Measurements from ENCODE around the gene MMP28. TPM values are rescaled to one million over a fixed set of nuclear protein-coding genes. Genes with fewer than 3 reads are reported as not detected.
A peak's percentile ranks its signal among the peaks of the same experiment; 100 is the strongest.

MMP28 gene
- total RNA-seq, 3 donors from 2014 or later = 5.6 to 25.6 (median 12.3) TPM

GRCh38 chr17:35750526-35751395, 44.7 kb downstream of the MMP28 start:
- Histone ChIP-seq H3K27me3 (no peaks in the 10 kb centered on the region), H3K4me3 (no peak overlapping the region), H3K36me3 (no peaks in the 10 kb centered on the region), H3K27ac (no peak overlapping the region), H3K9me3 (no peaks in the 10 kb centered on the region), H3K4me1 (peaks cover 3 to 11% of the 10 kb centered on the region in 2 donors)
- no peak for DNase-seq (ENCODE audit: low spot score in 2 of 2)
- TF ChIP-seq POLR2A (IDR thresholded peaks at IDR 0.05) (no peak), CTCF (IDR thresholded peaks at IDR 0.05) (no peak), POLR2AphosphoS5 (IDR thresholded peaks at IDR 0.05) (no peak)
- intact Hi-C loops (cut with DNase I; ENCODE audit: low total_unique reads) = no loop called here

GRCh38 chr17:35749560-35750412, 45.7 kb downstream of the MMP28 start:
- no peaks in the 10 kb centered on the region for H3K9me3 ChIP-seq
- H3K27ac ChIP-seq = no peak overlapping the region
- intact Hi-C loops (cut with DNase I; ENCODE audit: low total_unique reads) = no loop called here
- H3K4me1 ChIP-seq = peaks cover 3 to 11% of the 10 kb centered on the region in 2 donors
- no peak for DNase-seq (ENCODE audit: low spot score in 2 of 2)
- no peaks in the 10 kb centered on the region for H3K27me3 ChIP-seq
- H3K36me3 ChIP-seq = no peaks in the 10 kb centered on the region
- TF ChIP-seq POLR2AphosphoS5 (IDR thresholded peaks at IDR 0.05) (no peak), CTCF (IDR thresholded peaks at IDR 0.05) (no peak), POLR2A (IDR thresholded peaks at IDR 0.05) (no peak)
- H3K4me3 ChIP-seq = peak overlapping the region in 2 of 3 donors; percentile 4 to 48

GRCh38 chr17:35748979-35749378, 46.5 kb downstream of the MMP28 start:
- H3K27ac ChIP-seq = peak overlapping the region in 1 of 2 donors; percentile 66
- no peaks in the 10 kb centered on the region for H3K9me3 ChIP-seq
- H3K27me3 ChIP-seq = peaks cover 0 to 4% of the 10 kb centered on the region in 2 donors
- peaks cover 3 to 11% of the 10 kb centered on the region in 2 donors for H3K4me1 ChIP-seq
- TF ChIP-seq POLR2A (IDR thresholded peaks at IDR 0.05) = no peak
- no peak for TF ChIP-seq POLR2AphosphoS5 (IDR thresholded peaks at IDR 0.05)
- no peak overlapping the region for H3K4me3 ChIP-seq
- intact Hi-C loops (cut with DNase I; ENCODE audit: low total_unique reads) = no loop called here
- H3K36me3 ChIP-seq = no peaks in the 10 kb centered on the region
- DNase-seq (ENCODE audit: low spot score in 2 of 2) = no peak

- Histone ChIP-seq H3K4me3 (no peak overlapping the region), H3K9me3 (no peaks in the 10 kb centered on the region), H3K27ac (peak overlapping the region in 1 of 2 donors; percentile 66), H3K36me3 (no peaks in the 10 kb centered on the region), H3K4me1 (peaks cover 3 to 11% of the 10 kb centered on the region in 2 donors), H3K27me3 (peaks cover 0 to 7% of the 10 kb centered on the region in 2 donors)
- no peak for TF ChIP-seq CTCF (IDR thresholded peaks at IDR 0.05)
- TF ChIP-seq POLR2AphosphoS5 (IDR thresholded peaks at IDR 0.05) = no peak
- TF ChIP-seq POLR2A (IDR thresholded peaks at IDR 0.05) = no peak
- DNase-seq (ENCODE audit: low spot score in 2 of 2) = peak in 1 of 2 donors; percentile 25
- intact Hi-C loops (cut with DNase I; ENCODE audit: low total_unique reads) = no loop called here
Measured at GRCh38 chr17:35748341-35748841, 47.0 kb downstream of the MMP28 start.

GRCh38 chr17:35747540-35748017, 47.9 kb downstream of the MMP28 start:
- H3K4me1 ChIP-seq = peaks cover 3 to 11% of the 10 kb centered on the region in 2 donors
- TF ChIP-seq POLR2AphosphoS5 (IDR thresholded peaks at IDR 0.05) (peak in 1 of 3 donors; percentile 21), CTCF (IDR thresholded peaks at IDR 0.05) (peak; percentile 80 to 94 (median 89)), POLR2A (IDR thresholded peaks at IDR 0.05) (no peak)
- H3K27ac ChIP-seq = peak overlapping the region in 1 of 2 donors; percentile 66
- H3K36me3 ChIP-seq = no peaks in the 10 kb centered on the region
- peak overlapping the region in 1 of 3 donors; percentile 19 for H3K4me3 ChIP-seq
- peaks cover 0 to 15% of the 10 kb centered on the region in 2 donors for H3K27me3 ChIP-seq
- intact Hi-C loops (cut with DNase I; ENCODE audit: low total_unique reads) = no loop called here
- no peaks in the 10 kb centered on the region for H3K9me3 ChIP-seq
- DNase-seq (ENCODE audit: low spot score in 2 of 2) = peak; percentile 70 to 78

All from breast epithelium (tissue), 4 donors.